Vagina (tissue), 2 donors: ENCODE results near the gene CCBE1. TPM values are rescaled to one million over a fixed set of nuclear protein-coding genes. Genes with fewer than 3 reads are reported as not detected.

Experiments
- DNase-seq, 2 donors: peaks; one replicate each; pipeline ENCODE4 v3.0.0-alpha.2; 2017; ENCODE audit errors: extremely low spot score in 2 of 2
- H3K27ac ChIP-seq: fragments of 200-600 bp; sonication (generic); one replicate; pipeline ENCODE4 v1.5.1; 2019
- H3K27me3 ChIP-seq: fragments of 200-600 bp; sonication (generic); one replicate; pipeline ENCODE4 v1.5.1; 2019
- H3K36me3 ChIP-seq, 2 donors: fragments of 200-600 bp; sonication (generic); one replicate each; pipeline ENCODE4 v1.5.1; 2017 to 2019
- H3K4me1 ChIP-seq: fragments of 200-600 bp; sonication (generic); one replicate; pipeline ENCODE4 v1.5.1; 2019
- H3K4me3 ChIP-seq, 2 donors: fragments of 200-600 bp; sonication (generic); 1 replicate in 1 of 2; 2 replicates in 1 of 2; pipeline ENCODE4 v1.5.1; 2016 to 2019
- H3K9me3 ChIP-seq: fragments of 200-600 bp; sonication (generic); one replicate; pipeline ENCODE4 v1.5.1; 2019
- POLR2A ChIP-seq, 2 donors: fragments of 450-650 bp; IDR thresholded peaks; one replicate each; pipeline ENCODE4 v1.6.1; 2017; ENCODE audit warnings: antibody characterized with exemption in 2 of 2, mild to moderate bottlenecking in 2 of 2, moderate library complexity in 2 of 2
- POLR2AphosphoS5 ChIP-seq, 2 donors: sonication (generic); formaldehyde crosslinking; IDR thresholded peaks; one replicate each; pipeline ENCODE4 v1.9.0; 2017; ENCODE audit warnings: antibody characterized with exemption in 2 of 2, mild to moderate bottlenecking in 2 of 2, low read depth in 1 of 2; ENCODE audit not compliant: insufficient read depth in 1 of 2
- intact Hi-C: fragments of 100-400 bp; cut with DNase I; formaldehyde crosslinking; loops from one replicate; pipeline ENCODE4 v1.15.1; 2023
- total RNA-seq: library from RNA; depleted of rRNA; stranded (reverse); fragments of >200 nt; gene quantifications from one replicate; pipeline ENCODE4 v1.2.3, GENCODE V29; 2016
- TF ChIP-seq, protein P1 (sequence below), 3 experiments: fragments of 450-650 bp in 2 of 3; fragments of 200-600 bp in 1 of 3; sonication (generic) in 1 of 3; IDR thresholded peaks; one replicate each; pipeline ENCODE4 v1.5.1; 2017 to 2019; ENCODE audit warnings: antibody characterized with exemption in 3 of 3, mild to moderate bottlenecking in 2 of 3, moderate library complexity in 2 of 3

CCBE1 gene
- total RNA-seq, 1 donor from 2014 or later = 2.9 TPM

DNA sequence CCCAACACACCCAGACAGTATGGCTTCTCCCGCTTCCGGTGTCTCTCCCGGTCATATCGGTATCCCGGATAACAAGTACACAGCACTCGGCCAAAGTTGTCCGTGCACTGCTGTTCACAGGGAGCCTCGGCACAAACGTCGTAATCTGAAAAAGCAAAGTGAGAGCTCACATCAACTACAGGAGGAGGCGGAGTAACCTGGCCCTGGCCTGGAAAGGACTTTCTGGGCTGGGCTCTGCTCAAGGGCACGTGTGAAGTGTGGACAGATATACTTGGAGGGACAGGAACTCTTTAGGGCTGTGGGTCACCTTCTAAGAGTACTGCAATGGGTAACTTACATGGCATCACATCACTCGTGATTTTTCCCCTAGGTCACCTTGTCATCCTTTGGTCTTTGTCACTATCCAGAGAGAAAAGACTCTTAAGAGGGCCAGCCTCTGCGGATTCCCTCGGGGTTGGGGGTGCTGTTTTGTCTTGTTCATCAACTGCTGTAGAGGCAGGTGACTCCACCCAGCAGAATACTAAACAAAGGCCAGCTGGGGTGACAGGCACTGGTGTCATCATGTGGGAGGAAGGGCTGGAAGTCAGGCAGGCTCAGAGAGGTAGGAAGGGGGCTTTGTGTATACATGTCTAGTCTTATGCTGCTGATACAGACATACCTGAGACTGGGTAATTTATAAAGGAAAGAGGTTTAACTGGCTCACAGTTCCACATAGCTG, 227.6 kb downstream of the CCBE1 start:
- H3K27ac ChIP-seq = no peak overlapping the region
- H3K27me3 ChIP-seq = no peaks in the 10 kb centered on the region
- H3K9me3 ChIP-seq = no peaks in the 10 kb centered on the region
- H3K4me1 ChIP-seq = no peaks in the 10 kb centered on the region
- H3K36me3 ChIP-seq = no peaks in the 10 kb centered on the region
- DNase-seq = no peak
- TF ChIP-seq POLR2A (IDR thresholded peaks at IDR 0.05) = no peak
- TF ChIP-seq, protein P1, sequence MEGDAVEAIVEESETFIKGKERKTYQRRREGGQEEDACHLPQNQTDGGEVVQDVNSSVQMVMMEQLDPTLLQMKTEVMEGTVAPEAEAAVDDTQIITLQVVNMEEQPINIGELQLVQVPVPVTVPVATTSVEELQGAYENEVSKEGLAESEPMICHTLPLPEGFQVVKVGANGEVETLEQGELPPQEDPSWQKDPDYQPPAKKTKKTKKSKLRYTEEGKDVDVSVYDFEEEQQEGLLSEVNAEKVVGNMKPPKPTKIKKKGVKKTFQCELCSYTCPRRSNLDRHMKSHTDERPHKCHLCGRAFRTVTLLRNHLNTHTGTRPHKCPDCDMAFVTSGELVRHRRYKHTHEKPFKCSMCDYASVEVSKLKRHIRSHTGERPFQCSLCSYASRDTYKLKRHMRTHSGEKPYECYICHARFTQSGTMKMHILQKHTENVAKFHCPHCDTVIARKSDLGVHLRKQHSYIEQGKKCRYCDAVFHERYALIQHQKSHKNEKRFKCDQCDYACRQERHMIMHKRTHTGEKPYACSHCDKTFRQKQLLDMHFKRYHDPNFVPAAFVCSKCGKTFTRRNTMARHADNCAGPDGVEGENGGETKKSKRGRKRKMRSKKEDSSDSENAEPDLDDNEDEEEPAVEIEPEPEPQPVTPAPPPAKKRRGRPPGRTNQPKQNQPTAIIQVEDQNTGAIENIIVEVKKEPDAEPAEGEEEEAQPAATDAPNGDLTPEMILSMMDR (IDR thresholded peaks at IDR 0.05) = no peak
- TF ChIP-seq POLR2AphosphoS5 (IDR thresholded peaks at IDR 0.05; ENCODE audit: insufficient read depth in 1 of 2, low read depth in 1 of 2) = no peak
- no peak overlapping the region for H3K4me3 ChIP-seq
- intact Hi-C loops = no loop called here

DNA sequence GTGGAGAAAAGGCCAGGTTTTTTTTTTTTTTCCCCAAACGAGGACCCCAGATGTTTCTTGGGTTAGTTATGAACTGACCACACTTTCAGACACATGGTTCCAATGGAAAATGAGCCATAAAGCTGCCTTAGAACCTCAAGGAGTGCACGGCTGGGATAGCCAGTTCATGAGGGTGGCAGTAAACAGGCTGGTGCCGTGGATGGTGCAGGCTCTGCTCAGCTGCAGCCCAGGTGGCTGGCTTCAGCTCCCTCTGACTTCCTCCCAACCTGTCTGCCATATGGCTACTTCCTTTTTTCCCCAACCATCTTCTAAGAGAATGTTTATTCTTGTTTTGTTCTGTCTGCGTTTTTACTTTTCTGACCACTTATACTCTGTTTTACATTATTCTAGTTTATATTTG, 228.4 kb downstream of the CCBE1 start:
- no peak for DNase-seq
- no peak for TF ChIP-seq POLR2A (IDR thresholded peaks at IDR 0.05)
- intact Hi-C loops = no loop called here
- H3K4me3 ChIP-seq = no peak overlapping the region
- H3K9me3 ChIP-seq = no peaks in the 10 kb centered on the region
- H3K27me3 ChIP-seq = no peaks in the 10 kb centered on the region
- H3K36me3 ChIP-seq = no peaks in the 10 kb centered on the region
- no peak overlapping the region for H3K27ac ChIP-seq
- H3K4me1 ChIP-seq = no peaks in the 10 kb centered on the region

DNA sequence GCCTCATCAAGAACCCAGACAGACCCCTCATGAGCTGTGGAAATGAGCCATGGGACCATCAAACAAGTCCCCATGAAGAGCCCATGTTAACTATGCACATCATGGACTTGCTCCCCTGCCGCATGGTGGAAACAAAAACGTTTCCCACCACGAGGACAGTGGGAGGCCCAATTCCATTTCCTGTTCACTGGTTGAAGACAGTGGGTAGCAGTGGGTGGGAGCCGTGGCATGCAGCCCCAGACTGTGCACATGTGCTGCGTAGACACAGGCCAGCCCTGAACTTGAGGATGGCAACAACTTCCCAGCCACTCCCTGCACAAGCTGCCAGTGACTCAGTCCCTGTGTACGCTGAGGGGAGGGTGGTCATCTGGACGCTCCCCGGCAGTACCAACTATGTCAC, 229.7 kb downstream of the CCBE1 start:
- Histone ChIP-seq H3K9me3 (no peaks in the 10 kb centered on the region), H3K4me1 (no peaks in the 10 kb centered on the region), H3K4me3 (no peak overlapping the region), H3K36me3 (no peaks in the 10 kb centered on the region), H3K27me3 (no peaks in the 10 kb centered on the region), H3K27ac (no peak overlapping the region)
- DNase-seq = no peak
- intact Hi-C loops = no loop called here
- no peak for TF ChIP-seq POLR2AphosphoS5 (IDR thresholded peaks at IDR 0.05; ENCODE audit: insufficient read depth in 1 of 2, low read depth in 1 of 2)

DNA sequence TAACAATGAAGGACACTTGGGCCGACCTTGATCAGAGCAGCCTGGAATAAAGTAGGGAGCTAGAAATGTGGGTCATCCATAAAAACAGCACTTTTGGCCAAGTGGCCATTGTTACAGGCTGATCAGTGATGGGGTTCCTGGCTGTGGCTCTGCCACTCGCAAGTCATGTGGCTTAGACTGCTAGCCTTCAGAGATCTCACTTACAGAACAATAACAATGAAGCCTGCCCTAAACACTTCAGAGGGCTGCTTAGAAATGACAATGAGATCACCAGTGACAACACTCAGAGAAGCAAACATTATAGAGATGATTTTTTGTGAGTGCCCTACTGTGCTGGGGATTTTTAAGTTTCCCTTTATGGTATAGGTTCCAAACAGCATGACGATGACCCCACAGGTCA, 230.2 kb downstream of the CCBE1 start:
- no peaks in the 10 kb centered on the region for H3K27me3 ChIP-seq
- H3K36me3 ChIP-seq = no peaks in the 10 kb centered on the region
- intact Hi-C loops = no loop called here
- H3K4me3 ChIP-seq = no peak overlapping the region
- no peak overlapping the region for H3K27ac ChIP-seq
- TF ChIP-seq POLR2A (IDR thresholded peaks at IDR 0.05) (no peak), POLR2AphosphoS5 (IDR thresholded peaks at IDR 0.05; ENCODE audit: insufficient read depth in 1 of 2, low read depth in 1 of 2) (no peak)
- TF ChIP-seq, protein P1 (IDR thresholded peaks at IDR 0.05) = no peak
- no peak for DNase-seq
- no peaks in the 10 kb centered on the region for H3K9me3 ChIP-seq
- H3K4me1 ChIP-seq = no peaks in the 10 kb centered on the region

DNA sequence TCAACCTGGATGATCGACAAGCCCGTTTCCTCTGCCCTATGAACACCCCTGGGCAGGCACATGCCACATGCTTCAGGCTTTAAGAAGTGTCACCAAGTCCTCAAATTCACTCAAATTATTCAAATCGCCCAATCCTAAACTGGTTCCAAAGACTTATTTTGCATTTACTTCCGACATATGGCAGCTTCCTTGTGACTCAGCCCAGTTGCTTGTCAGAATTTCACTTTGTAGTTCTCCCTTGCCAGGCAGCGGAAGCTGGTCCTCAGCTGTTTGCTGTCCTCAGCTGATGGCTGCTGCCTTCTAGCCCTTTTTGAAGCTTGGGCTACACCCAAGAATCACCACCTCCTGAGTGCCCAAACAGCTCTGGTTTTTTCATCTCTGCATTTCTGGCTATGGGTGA, 232.7 kb downstream of the CCBE1 start:
- intact Hi-C loops = loop anchor here (5.0 kb wide), 1 partner anchor 358 kb away; no protein-coding TSS in a partner anchor
- no peaks in the 10 kb centered on the region for H3K36me3 ChIP-seq
- H3K27ac ChIP-seq = no peak overlapping the region
- H3K27me3 ChIP-seq = no peaks in the 10 kb centered on the region
- TF ChIP-seq POLR2A (IDR thresholded peaks at IDR 0.05) (no peak), POLR2AphosphoS5 (IDR thresholded peaks at IDR 0.05; ENCODE audit: insufficient read depth in 1 of 2, low read depth in 1 of 2) (no peak)
- TF ChIP-seq, protein P1 (IDR thresholded peaks at IDR 0.05) = no peak
- DNase-seq = no peak
- no peaks in the 10 kb centered on the region for H3K4me1 ChIP-seq
- no peak overlapping the region for H3K4me3 ChIP-seq
- no peaks in the 10 kb centered on the region for H3K9me3 ChIP-seq

DNA sequence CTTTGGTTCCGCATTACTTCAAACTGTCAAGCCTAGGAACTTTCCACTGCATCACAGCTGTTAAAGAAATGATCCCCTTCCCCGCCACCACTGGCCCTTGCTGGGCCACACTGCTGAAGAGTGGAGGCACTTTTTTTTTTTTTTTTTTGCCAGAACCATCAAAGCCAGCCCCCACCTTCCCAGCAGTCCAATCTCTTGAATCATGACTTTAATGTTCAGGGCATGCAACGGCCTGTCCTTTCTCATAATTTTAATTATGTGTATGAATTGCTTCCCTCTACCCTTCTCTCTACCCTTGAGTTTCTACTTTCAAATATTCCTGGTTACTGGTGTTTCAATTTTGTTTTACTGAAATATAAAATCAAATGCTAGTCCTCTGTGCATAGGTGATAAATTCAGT, 236.1 kb downstream of the CCBE1 start:
- no peak for DNase-seq
- Histone ChIP-seq H3K4me1 (no peaks in the 10 kb centered on the region), H3K36me3 (no peaks in the 10 kb centered on the region), H3K27me3 (no peaks in the 10 kb centered on the region), H3K9me3 (no peaks in the 10 kb centered on the region), H3K4me3 (no peak overlapping the region), H3K27ac (no peak overlapping the region)
- intact Hi-C loops = loop anchor here (5.0 kb wide), 1 partner anchor 361 kb away; no protein-coding TSS in a partner anchor
- TF ChIP-seq POLR2AphosphoS5 (IDR thresholded peaks at IDR 0.05; ENCODE audit: insufficient read depth in 1 of 2, low read depth in 1 of 2) (no peak), POLR2A (IDR thresholded peaks at IDR 0.05) (no peak)
- TF ChIP-seq, protein P1 (IDR thresholded peaks at IDR 0.05) = no peak
